GM23338 (cell line): ENCODE results near the gene ZMYND8.

ENCODE experiments used
- CREB1 ChIP-seq: fragments of 250-450 bp; sonication (Bioruptor Pico); IDR thresholded peaks from 2 replicates; pipeline ENCODE4 v1.5.0; 2020; ENCODE audit warnings: low read depth, mild to moderate bottlenecking, moderate library complexity
- CTCF ChIP-seq, 2 experiments: fragments of 200-600 bp in 1 of 2; sonication (generic) in 1 of 2; conservative IDR thresholded peaks; 2 replicates each; pipeline versions ENCODE4 v1.5.1 to v1.6.1; 2016 to 2017; ENCODE audit warnings: antibody characterized with exemption in 2 of 2, low read depth in 2 of 2, mild to moderate bottlenecking in 2 of 2, moderate library complexity in 1 of 2
- EZH2 ChIP-seq: fragments of 200-600 bp; sonication (generic); IDR thresholded peaks from one replicate; pipeline ENCODE4 v1.8.0; 2017; ENCODE audit warnings: antibody characterized with exemption, mild to moderate bottlenecking, low read depth; ENCODE audit not compliant: unreplicated experiment
- EZH2phosphoT487 ChIP-seq: fragments of 200-600 bp; sonication (generic); IDR thresholded peaks from one replicate; pipeline ENCODE4 v1.8.1; 2018; ENCODE audit warnings: antibody characterized with exemption; ENCODE audit not compliant: unreplicated experiment
- JUNB ChIP-seq: IDR thresholded peaks from one replicate; pipeline ENCODE4 v1.6.1; 2016; ENCODE audit warnings: antibody characterized with exemption; ENCODE audit not compliant: unreplicated experiment
- NANOG ChIP-seq: IDR thresholded peaks from 2 replicates; pipeline ENCODE4 v1.6.1; 2016; ENCODE audit warnings: antibody characterized with exemption, borderline replicate concordance
- POLR2AphosphoS5 ChIP-seq: IDR thresholded peaks from 2 replicates; pipeline ENCODE4 v1.6.1; 2016; ENCODE audit warnings: antibody characterized with exemption, low read depth
- REST ChIP-seq: IDR thresholded peaks from one replicate; pipeline ENCODE4 v1.6.1; 2018; ENCODE audit warnings: antibody characterized with exemption; ENCODE audit not compliant: unreplicated experiment
- ZNF114 ChIP-seq: fragments of 250-450 bp; sonication (Bioruptor Pico); IDR thresholded peaks from 2 replicates; pipeline ENCODE4 v1.5.0; 2020; ENCODE audit warnings: mild to moderate bottlenecking, moderate library complexity
- ZNF331 ChIP-seq: fragments of 250-450 bp; sonication (Bioruptor Pico); IDR thresholded peaks from 2 replicates; pipeline ENCODE4 v1.5.0; 2020; ENCODE audit warnings: low read depth, mild to moderate bottlenecking, moderate library complexity
- TF ChIP-seq, protein P1 (sequence below): IDR thresholded peaks from 2 replicates; pipeline ENCODE4 v1.6.1; 2016; ENCODE audit warnings: antibody characterized with exemption

DNA sequence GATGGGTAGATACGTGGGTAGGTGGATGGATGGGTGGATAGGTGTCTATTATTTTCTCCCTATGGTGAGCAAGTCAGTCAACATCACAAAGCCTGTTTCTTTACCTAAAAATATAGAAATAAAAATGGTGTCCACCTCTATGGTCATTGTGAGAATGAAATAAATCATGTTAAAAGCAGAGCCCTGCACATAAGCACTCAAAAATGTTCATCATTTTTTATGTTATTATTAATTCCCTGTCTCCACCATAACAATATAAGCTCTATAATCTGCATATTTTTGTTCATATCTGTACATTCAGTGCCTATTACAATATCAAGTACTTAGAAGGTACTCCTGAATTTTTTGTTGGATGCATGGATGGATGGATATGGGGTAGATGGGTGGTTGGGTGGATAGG, 177.6 kb downstream of the ZMYND8 start:
- TF ChIP-seq CTCF (conservative IDR thresholded peaks at IDR 0.05; ENCODE audit: low read depth in 2 of 2): no peak
- TF ChIP-seq EZH2phosphoT487: no peak
- TF ChIP-seq ZNF114: no peak
- TF ChIP-seq POLR2AphosphoS5: no peak
- TF ChIP-seq EZH2: no peak
- no peak for TF ChIP-seq REST
- TF ChIP-seq, protein P1, sequence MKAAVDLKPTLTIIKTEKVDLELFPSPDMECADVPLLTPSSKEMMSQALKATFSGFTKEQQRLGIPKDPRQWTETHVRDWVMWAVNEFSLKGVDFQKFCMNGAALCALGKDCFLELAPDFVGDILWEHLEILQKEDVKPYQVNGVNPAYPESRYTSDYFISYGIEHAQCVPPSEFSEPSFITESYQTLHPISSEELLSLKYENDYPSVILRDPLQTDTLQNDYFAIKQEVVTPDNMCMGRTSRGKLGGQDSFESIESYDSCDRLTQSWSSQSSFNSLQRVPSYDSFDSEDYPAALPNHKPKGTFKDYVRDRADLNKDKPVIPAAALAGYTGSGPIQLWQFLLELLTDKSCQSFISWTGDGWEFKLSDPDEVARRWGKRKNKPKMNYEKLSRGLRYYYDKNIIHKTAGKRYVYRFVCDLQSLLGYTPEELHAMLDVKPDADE: no peak
- TF ChIP-seq ZNF331 (CRISPR knock-in tag): no peak
- TF ChIP-seq JUNB: no peak
- no peak for TF ChIP-seq CREB1 (CRISPR knock-in tag)
- TF ChIP-seq NANOG: no peak
